ENCODE data around the gene COPS9.
A peak's percentile ranks its signal among the peaks of the same experiment; 100 is the strongest.

DNA sequence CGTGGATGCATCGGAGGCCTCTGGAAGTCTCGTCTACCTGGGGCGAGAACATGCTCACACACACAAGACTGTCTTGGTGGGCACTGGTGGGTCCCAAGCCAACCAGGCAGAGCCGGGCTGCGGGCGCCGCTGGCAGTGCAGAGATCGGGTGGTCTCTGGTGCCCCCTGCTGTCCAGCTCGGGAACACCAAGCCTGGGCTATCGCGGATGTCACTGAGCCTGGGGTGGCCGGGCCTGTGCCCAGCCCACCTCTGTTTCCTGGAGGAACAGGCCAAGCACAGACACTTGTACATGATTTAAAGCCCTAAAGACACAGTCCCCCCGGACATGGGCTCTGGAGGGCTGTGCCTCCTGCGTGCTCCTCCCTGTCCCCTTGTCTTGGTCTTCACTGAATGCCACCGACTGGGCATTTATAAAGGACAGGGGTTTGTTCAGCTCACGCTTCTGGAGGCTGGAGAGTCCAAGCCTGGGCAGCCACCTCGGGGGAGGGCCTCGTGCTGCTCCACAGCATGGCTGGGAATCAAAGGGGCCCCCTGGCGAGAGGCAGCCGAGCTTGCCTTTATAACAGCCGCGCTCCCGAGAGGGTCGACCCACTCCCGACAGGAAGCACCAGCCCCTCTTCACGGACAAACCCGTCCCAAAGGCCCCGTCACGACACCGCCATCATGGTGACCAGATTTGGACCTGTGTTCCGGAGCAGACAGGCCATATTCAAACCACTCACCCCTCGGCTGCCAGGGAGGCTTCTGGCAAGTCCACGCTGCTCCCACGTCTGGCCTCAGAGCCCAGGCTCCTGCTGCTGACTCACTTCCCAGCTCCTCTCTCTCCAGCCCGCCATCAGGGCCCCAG, 7.9 kb upstream of the COPS9 start:
- TF ChIP-seq SRF (IDR thresholded peaks at IDR 0.05; ENCODE audit: low read depth in 2 of 2, low read length in 2 of 2), result no peak
- TF ChIP-seq POU2F2 (IDR thresholded peaks at IDR 0.05; ENCODE audit: borderline replicate concordance, low read depth, low read length), result no peak
- TF ChIP-seq, protein P1, sequence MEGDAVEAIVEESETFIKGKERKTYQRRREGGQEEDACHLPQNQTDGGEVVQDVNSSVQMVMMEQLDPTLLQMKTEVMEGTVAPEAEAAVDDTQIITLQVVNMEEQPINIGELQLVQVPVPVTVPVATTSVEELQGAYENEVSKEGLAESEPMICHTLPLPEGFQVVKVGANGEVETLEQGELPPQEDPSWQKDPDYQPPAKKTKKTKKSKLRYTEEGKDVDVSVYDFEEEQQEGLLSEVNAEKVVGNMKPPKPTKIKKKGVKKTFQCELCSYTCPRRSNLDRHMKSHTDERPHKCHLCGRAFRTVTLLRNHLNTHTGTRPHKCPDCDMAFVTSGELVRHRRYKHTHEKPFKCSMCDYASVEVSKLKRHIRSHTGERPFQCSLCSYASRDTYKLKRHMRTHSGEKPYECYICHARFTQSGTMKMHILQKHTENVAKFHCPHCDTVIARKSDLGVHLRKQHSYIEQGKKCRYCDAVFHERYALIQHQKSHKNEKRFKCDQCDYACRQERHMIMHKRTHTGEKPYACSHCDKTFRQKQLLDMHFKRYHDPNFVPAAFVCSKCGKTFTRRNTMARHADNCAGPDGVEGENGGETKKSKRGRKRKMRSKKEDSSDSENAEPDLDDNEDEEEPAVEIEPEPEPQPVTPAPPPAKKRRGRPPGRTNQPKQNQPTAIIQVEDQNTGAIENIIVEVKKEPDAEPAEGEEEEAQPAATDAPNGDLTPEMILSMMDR (IDR thresholded peaks at IDR 0.05 in 2 of 3, conservative IDR thresholded peaks at IDR 0.05 in 1 of 3; ENCODE audit: control insufficient read depth in 2 of 3, extremely low read depth in 1 of 3, insufficient read depth in 1 of 3, low read depth in 3 of 3, low read length in 3 of 3), result peak; percentile 80 to 94 (median 91)
- no peak for TF ChIP-seq EGR1 (IDR thresholded peaks at IDR 0.05; ENCODE audit: borderline replicate concordance in 1 of 2, low read depth in 2 of 2, low read length in 2 of 2)
